HG03108 (cell line): ENCODE measurements around the gene NXNL1.

Source experiments
- ATAC-seq: cut with Tn5 transposase; IDR thresholded peaks from one replicate; pipeline ENCODE4 v1.9.1; 2021; ENCODE audit warnings: moderate library complexity; ENCODE audit not compliant: unreplicated experiment

The NXNL1 gene

GRCh38 chr19:17458970-17459369 is 1.8 kb downstream of the NXNL1 start:
- no peak for ATAC-seq

GRCh38 chr19:17457616-17458015 is 3.1 kb downstream of the NXNL1 start:
- no peak for ATAC-seq

GRCh38 chr19:17456127-17456526 is 4.6 kb downstream of the NXNL1 start:
- ATAC-seq: no peak

DNA sequence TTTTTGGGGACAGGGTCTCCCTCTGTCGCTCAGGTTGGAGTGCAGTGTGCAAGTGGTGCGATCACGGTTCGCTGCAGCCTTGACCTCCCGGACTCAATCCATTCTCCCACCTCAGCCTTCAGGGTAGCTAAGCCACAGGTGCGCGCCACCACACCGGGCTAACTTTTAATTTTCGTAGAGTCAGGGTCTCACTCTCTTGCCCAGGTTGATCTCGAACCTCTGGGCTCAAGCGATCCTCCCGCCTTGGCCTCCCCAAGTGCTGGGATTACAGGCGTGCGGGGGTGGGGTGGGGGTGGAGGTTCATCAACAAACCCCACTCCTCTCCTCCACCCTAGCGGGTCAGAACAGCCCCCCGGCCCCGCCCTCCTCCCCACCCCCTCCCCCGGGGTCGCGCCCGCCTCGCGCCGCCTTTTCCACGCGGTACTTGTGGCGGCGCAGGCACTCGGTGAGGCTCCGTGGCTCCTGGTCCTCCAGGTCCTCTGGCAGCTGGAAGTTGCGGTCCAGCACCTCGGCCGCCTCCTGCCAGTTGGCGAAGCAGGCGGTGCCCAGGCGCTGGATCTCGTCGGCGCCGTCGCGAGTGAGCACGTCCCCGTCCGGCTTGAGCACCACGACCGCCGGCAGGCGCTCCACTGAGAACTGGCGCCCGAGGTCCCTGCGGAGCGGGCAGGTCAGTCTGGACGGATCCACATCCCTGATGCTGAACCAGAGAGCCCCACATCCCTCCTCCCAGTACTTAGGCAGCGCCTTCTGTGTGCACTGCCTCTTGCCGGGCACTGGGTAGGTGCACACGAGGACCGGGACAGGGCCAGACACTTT is 5.2 kb downstream of the NXNL1 start:
- no peak for ATAC-seq

GRCh38 chr19:17454576-17455071 is 6.1 kb downstream of the NXNL1 start:
- no peak for ATAC-seq

GRCh38 chr19:17451820-17452219 is 8.9 kb downstream of the NXNL1 start:
- ATAC-seq: no peak

GRCh38 chr19:17450264-17451075 is 10.3 kb downstream of the NXNL1 start:
- no peak for ATAC-seq

GRCh38 chr19:17448131-17448967 is 12.4 kb downstream of the NXNL1 start, which contains the start of gene TMEM221:
Gene TMEM221 (minus strand): TSS chr19:17448668. CDS start chr19:17448462, 206 bp downstream.
- no peak for ATAC-seq

DNA sequence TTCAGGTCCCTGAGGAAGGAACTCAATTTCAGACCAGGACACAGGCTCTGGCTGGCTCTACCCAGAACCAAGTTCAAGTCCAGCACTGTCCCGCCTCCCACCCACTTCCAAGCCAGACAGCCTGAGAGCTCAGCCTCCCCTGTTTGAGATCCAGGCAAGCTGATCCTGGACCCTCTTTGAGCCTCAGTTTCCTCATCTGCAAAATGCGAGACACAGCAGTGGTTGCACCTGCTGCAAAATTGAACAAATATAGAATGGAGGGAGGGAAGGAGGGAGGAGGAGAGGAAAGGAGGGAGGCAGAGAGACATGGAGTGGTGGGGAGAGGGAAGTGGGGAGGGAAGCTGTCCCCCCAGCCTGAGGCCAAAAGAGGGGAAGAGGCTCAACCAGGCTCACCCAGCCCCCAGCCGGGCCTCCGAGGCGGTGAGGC is 13.0 kb downstream of the NXNL1 start:
- no peak for ATAC-seq

GRCh38 chr19:17445526-17446165 is 15.1 kb downstream of the NXNL1 start:
- ATAC-seq: no peak

DNA sequence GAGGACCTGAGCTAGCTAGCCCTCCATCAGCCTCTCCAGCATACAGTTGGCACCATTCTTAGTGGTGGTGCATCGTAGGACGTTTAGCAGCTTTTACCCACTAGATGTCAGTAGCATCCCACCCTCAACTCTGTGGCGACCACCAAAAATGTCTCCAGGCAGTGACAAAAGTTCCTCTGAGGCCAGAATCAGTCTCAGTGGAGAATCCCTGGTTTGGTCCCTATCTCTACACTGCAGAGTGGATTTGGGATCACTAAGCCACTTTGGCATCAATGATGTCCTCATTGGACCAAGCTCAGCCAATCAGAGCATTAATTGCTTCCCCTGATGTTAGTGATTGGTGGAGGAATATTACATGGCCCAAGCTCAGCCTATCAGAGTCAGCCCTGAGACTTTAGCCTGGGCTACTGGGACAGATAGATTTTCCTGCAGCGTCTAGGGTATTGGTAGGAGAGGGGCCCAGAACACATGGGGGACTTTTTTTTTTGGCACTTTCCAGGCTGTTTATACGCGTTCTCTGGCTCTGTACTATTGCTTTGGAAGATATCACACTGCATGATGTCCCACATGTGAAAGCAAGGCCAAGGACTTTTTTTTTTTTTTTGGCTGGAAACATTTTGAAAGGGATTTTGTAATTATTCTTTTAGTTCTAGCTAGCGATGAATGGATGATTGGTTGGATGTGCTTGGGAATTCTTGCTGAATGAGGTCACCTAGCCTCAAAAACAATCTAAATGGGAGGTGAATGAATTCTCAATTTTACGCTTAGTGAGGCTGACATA is 19.3 kb downstream of the NXNL1 start:
- ATAC-seq: no peak

- no peak for ATAC-seq
Observed at GRCh38 chr19:17436874-17437267, 23.9 kb downstream of the NXNL1 start.

GRCh38 chr19:17436094-17436873 is 24.4 kb downstream of the NXNL1 start:
- no peak for ATAC-seq

DNA sequence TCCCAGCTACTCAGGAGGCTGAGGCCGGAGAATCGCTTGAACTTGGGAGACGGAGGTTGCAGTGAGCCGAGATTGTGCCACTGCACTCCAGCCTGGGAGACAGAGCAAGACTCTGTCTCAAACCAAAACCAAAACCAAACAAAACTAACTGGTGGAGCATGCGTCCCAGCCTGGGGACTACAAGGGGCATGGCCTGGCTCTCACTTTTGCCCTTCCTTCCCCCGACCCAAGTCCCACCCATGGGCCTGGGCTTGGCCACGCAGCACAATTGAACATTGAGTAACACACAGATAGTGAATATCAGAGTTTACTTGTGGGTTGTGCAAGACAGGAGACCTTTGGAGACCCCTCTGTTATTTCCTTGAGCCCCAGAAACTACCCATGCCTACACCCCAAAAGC is 25.5 kb downstream of the NXNL1 start:
- no peak for ATAC-seq

DNA sequence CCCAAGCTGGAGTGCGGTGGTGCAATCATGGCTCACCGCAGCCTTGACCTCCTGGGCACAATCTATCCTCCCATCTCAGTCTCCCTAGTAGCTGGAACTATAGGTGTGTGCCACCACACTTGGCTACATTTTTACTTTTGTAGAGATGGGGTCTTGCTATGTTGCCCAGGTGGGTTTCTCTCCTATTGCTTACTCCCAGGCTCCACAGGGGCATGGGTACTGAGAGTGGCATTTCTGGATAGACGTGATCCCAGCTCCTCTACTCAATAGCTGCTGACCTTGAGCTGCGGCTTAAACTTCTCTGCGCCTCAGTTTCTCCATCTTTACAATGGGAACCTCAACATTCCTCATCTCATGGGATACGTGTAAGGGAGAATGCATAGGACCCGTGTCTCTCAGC is 29.3 kb downstream of the NXNL1 start:
- no peak for ATAC-seq

DNA sequence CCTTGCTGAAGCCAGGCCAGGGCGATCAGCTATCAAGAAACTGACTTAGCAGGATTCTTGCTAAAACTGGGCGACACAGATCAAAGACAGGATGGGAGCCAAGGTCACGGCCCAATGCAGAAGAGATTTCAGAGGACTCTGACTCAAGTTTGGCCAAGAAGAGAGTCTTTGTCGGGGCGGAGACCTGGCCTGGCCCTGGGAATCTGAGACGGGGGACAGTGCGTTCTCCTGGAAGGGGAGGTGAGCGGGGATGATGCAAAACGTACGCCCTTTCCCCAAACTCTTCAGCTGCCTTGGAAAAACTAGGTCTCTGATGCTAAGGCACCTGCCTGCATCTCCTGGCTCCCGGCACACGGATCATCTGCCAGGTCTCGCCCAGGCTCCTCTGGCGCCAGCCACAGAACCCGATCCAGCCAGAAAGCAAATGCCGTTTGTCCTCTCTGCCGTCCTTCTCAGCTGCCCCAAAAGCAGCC is 31.0 kb downstream of the NXNL1 start:
- no peak for ATAC-seq

DNA sequence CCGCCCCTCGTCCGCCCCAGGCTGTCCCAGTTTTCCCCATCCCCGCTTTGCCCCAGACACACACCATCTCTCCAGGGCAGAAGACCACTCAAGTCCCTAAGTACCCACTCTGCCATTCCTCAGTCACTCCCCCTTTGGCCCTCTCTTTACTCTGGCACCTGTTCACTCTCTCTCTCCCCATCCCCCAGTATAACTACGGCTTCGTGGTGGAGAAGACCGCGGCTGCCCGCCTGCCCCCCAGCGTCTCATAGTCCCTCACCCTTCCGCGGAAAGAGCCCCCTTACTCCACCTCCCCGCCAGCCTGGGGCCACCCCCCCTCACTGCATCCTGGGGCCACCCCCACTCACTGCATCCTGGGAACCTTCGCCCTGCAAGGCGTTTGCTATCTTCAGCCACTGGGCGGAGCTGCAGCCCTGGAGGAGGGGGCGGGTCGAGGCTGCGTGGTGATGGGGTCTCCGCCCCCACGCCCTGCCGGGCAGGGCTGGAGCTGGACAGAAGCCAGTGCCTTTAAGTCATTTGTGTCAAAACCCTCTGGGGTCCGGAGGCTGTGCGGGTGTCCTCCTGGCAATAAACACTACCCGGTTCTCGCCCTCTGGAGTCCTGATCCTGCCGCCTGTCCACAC is 35.9 kb downstream of the NXNL1 start:
- ATAC-seq: no peak

DNA sequence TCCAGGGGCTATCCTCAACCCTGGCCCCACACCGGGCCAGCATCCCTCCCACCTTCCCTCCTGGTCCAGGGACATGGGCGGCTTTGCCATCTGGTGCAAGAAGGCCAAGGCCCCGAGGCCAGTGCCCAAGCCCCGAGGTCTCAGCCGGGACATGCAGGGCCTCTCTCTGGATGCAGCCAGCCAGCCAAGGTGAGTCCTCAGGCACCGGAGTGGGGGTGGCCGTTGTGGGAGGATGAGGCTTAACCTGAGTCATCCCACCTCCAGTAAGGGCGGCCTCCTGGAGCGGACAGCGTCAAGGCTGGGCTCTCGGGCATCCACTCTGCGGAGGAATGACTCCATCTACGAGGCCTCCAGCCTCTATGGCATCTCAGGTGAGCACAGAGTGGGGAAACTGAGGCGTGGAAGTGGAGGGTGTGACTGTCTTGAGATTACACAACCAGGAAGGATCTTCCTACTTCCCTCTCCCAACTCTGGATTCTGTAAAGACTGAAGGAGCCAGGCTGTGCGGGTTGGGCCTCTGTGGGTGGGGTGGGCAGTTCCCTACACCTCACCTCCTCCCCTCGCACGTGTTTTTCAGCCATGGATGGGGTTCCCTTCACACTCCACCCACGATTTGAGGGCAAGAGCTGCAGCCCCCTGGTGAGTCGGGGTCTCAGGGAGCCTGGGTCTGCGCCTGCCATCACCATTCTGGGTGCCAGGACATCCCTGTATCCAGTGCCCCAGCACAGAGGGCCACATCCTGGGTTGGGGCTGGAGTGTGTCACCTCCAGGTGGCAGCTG is 37.1 kb downstream of the NXNL1 start:
- no peak for ATAC-seq
